K562 (cell line): ENCODE measurements around the gene WDR81. TPM values are rescaled to one million over a fixed set of nuclear protein-coding genes. Genes with fewer than 3 reads are reported as not detected.
A peak's percentile ranks its signal among the peaks of the same experiment; 100 is the strongest.

Experiments used
- ATAC-seq: fragments of 200-7000 bp; cut with Tn5 transposase; 3 replicates; pipeline ENCODE4 v1.9.1; 2020; ENCODE audit warnings: moderate library complexity
- BruUV-seq: library from RNA; stranded (reverse); fragments of 400-500 nt; replicated peaks from 2 replicates; lab custom pipeline; 2021; lab: Mats Ljungman, UMichigan
- CTCF ChIA-PET: fragments of 300-600 bp; formaldehyde crosslinking; extraction: SDS; loops from one replicate; lab custom pipeline; 2021; ENCODE audit warnings: low intra/inter-chr PET ratio; lab: Yijun Ruan, JAX
- POLR2A ChIA-PET: fragments of 300-600, 350-650 bp; sonication (Branson Sonifier 250); formaldehyde crosslinking; extraction: SDS; loops from one replicate; lab custom pipeline; 2021; ENCODE audit warnings: antibody characterized with exemption, inconsistent platforms; lab: Yijun Ruan, JAX
- DNase-seq, 4 experiments: peaks; one replicate each; pipeline versions ENCODE4 v3.0.0 to v3.0.0-alpha.2; 2011 to 2018; ENCODE audit warnings: low spot score in 3 of 4, mixed read lengths in 3 of 4; ENCODE audit errors: extremely low read depth in 1 of 4
- FAIRE-seq: peaks from 2 replicates; lab custom pipeline; 2011; peaks lifted over from hg19 to GRCh38; lab: Jason Lieb, UNC
- H2AFZ ChIP-seq: 2 replicates; pipeline ENCODE4 v1.6.0; 2011; ENCODE audit warnings: low read depth, low read length, control low read depth, inconsistent platforms
- H3K27ac ChIP-seq: fragments of 200-600 bp; 3 replicates; pipeline ENCODE4 v1.8.0; 2011; ENCODE audit warnings: low read depth, mild to moderate bottlenecking, control low read depth, inconsistent platforms, low read length, moderate library complexity, mixed read lengths; ENCODE audit errors: extremely low read depth
- H3K27me3 ChIP-seq, 2 experiments: fragments of 300-600 bp in 1 of 2; 2 replicates in 1 of 2; 3 replicates in 1 of 2; pipeline versions ENCODE4 v1.6.0 to v1.8.0; 2011; ENCODE audit warnings: inconsistent platforms in 2 of 2, low read length in 2 of 2, mild to moderate bottlenecking in 1 of 2, mixed read lengths in 1 of 2, moderate library complexity in 1 of 2; ENCODE audit not compliant: control insufficient read depth in 2 of 2, insufficient read depth in 2 of 2
- H3K36me3 ChIP-seq: fragments of 300-600 bp; 3 replicates; pipeline ENCODE4 v1.8.0; 2011; ENCODE audit warnings: mild to moderate bottlenecking, low read length, inconsistent platforms; ENCODE audit not compliant: control insufficient read depth, insufficient read depth
- H3K4me1 ChIP-seq, 2 experiments: fragments of 200-600 bp in 1 of 2; replicated peaks in 1 of 2; 2 replicates in 1 of 2; 3 replicates in 1 of 2; pipeline versions ENCODE4 v1.5.1 to v1.8.0; 2011; ENCODE audit warnings: inconsistent platforms in 2 of 2, low read length in 2 of 2, mild to moderate bottlenecking in 1 of 2, mixed read lengths in 1 of 2, moderate library complexity in 1 of 2; ENCODE audit not compliant: control insufficient read depth in 2 of 2, insufficient read depth in 2 of 2
- H3K4me2 ChIP-seq: 2 replicates; pipeline ENCODE4 v1.6.1; 2011; ENCODE audit warnings: low read length, control low read depth, inconsistent platforms, mixed read lengths; ENCODE audit not compliant: insufficient read depth
- H3K4me3 ChIP-seq: fragments of 200-600 bp; sonication (generic), shearing (Covaris generic); 2 replicates; pipeline ENCODE4 v1.5.1; 2016; ENCODE audit warnings: control low read depth, inconsistent platforms
- H3K79me2 ChIP-seq: fragments of 200-600 bp; 3 replicates; pipeline ENCODE4 v1.8.0; 2011; ENCODE audit warnings: low read length, inconsistent platforms; ENCODE audit not compliant: control insufficient read depth, insufficient read depth
- H3K9ac ChIP-seq, 2 experiments: 2 replicates each; pipeline versions ENCODE4 v1.6.0 to v1.6.1; 2011; ENCODE audit warnings: low read depth in 2 of 2, low read length in 2 of 2, control low read depth in 1 of 2, inconsistent platforms in 1 of 2, mild to moderate bottlenecking in 1 of 2, mixed read lengths in 1 of 2; ENCODE audit not compliant: insufficient read depth in 1 of 2
- H3K9me1 ChIP-seq: one replicate; pipeline ENCODE4 v1.6.0; 2011; ENCODE audit warnings: inconsistent platforms, mild to moderate bottlenecking, low read length, moderate library complexity; ENCODE audit not compliant: control insufficient read depth, insufficient read depth
- H3K9me3 ChIP-seq: replicated peaks from 2 replicates; pipeline ENCODE4 v1.5.1; 2011; ENCODE audit warnings: low read depth, low read length, inconsistent platforms; ENCODE audit not compliant: control insufficient read depth, insufficient read depth
- H4K20me1 ChIP-seq: replicated peaks from 2 replicates; pipeline ENCODE4 v1.6.1; 2011; ENCODE audit warnings: low read length, inconsistent platforms, mixed read lengths; ENCODE audit not compliant: control insufficient read depth, insufficient read depth
- HCFC1 ChIP-seq: IDR thresholded peaks from 2 replicates; pipeline ENCODE4 v1.6.1; 2012; ENCODE audit warnings: low read depth, low read length, improper control_type of control experiment
- HDAC8 ChIP-seq: fragments of 450-650 bp; IDR thresholded peaks from 2 replicates; pipeline ENCODE4 v1.6.1; 2016; ENCODE audit warnings: mild to moderate bottlenecking, missing genetic modification characterization, moderate library complexity, missing compliant biosample characterization
- NFIC ChIP-seq: fragments of 450-650 bp; IDR thresholded peaks from 2 replicates; pipeline ENCODE4 v1.6.1; 2017; ENCODE audit warnings: mild to moderate bottlenecking, inconsistent platforms
- WGBS: fragments of 100-300 bp; shearing (Covaris generic); methylation state at CpG from one replicate; pipeline ENCODE4 v1.1.6; 2016; ENCODE audit warnings: low coverage, mixed read lengths; ENCODE audit not compliant: insufficient coverage; ENCODE audit errors: missing lambda C conversion rate; 5-methylcytosine and 5-hydroxymethylcytosine counted together
- in situ Hi-C: fragments of 300-500 bp; cut with MboI; formaldehyde crosslinking; loops from 4 replicates; pipeline ENCODE4 v1.15.0; 2018; ENCODE audit warnings: inconsistent platforms, mixed read lengths
- intact Hi-C: fragments of 100-400 bp; cut with micrococcal nuclease; formaldehyde crosslinking; loops from 2 replicates; pipeline ENCODE4 v1.14.2; 2022
- polyA plus RNA-seq, 8 experiments: library from polyadenylated mRNA; depleted of rRNA in 4 of 8; stranded (reverse) in 5 of 8; unstranded in 3 of 8; fragments of >200 nt; fragmentation: Nextera tagmentation in 2 of 8; fragmentation: Illumina TruSeq in 1 of 8; extraction: Ambion mirVana in 2 of 8; extraction: Trizol in 1 of 8; gene quantifications; 2 replicates each; pipeline versions ENCODE4 v1.2.1 to v1.2.3, GENCODE V29; 2011 to 2014; ENCODE audit warnings: inconsistent platforms in 1 of 8, missing spikeins in 1 of 8
- total RNA-seq, 7 experiments: library from RNA; depleted of rRNA in 6 of 7; stranded (reverse); fragments of >200 nt in 6 of 7; fragmentation: Illumina TruSeq in 2 of 7; extraction: Trizol in 2 of 7; gene quantifications; 2 replicates each; pipeline versions ENCODE4 v1.2.1 to v1.2.3, GENCODE V29; 2011 to 2021; ENCODE audit warnings: low replicate concordance in 1 of 7

WDR81 gene
- total and polyA plus RNA-seq, 9 of the 15 experiments (the other 6 are each of a cell fraction or from before 2014, with no cell fraction given), result 0.01 to 17.1 (median 3.3) TPM

- POLR2A ChIA-PET, result interaction anchor here (1.2 to 3.4 kb wide), 3 partner anchors 9 to 13 kb away, joined by 3 to 21 read pairs (median 4); partner anchors contain the start of gene SERPINF1
- no peak overlapping the region for H3K9ac ChIP-seq
- no peaks in the 10 kb centered on the region; the same call in 1 of the 2 replicates for H4K20me1 ChIP-seq
- FAIRE-seq (no peak), DNase-seq (no peak), ATAC-seq (no peak)
- in situ Hi-C loops (no loop called here), intact Hi-C loops (no loop called here)
- peaks cover 51% of the 10 kb centered on the region for H3K36me3 ChIP-seq
- no peak for TF ChIP-seq HCFC1
- H3K9me1 ChIP-seq, result no peaks in the 10 kb centered on the region
- H2AFZ ChIP-seq, result no peak overlapping the region
- H3K4me2 ChIP-seq, result no peak overlapping the region
- H3K27ac ChIP-seq, result no peak overlapping the region
- H3K9me3 ChIP-seq, result no peaks in the 10 kb centered on the region
- CTCF ChIA-PET, result interaction anchor here (0.6 kb wide), 1 partner anchor 13 kb away, joined by 3 read pairs; no protein-coding TSS in a partner anchor
- H3K4me1 ChIP-seq, result peaks cover 4 to 12% of the 10 kb centered on the region in 2 experiments; a peak in 3 of 5 replicates
- BruUV-seq, result no TSS peak
- 88% methylated on average over 15 of the region's 21 CpGs for whole genome bisulfite sequencing
- no peak overlapping the region for H3K4me3 ChIP-seq
- H3K27me3 ChIP-seq, result no peaks in the 10 kb centered on the region
- no peaks in the 10 kb centered on the region for H3K79me2 ChIP-seq
Observed at GRCh38 chr17:1774390-1775176, 50.1 kb downstream of the WDR81 start.

DNA sequence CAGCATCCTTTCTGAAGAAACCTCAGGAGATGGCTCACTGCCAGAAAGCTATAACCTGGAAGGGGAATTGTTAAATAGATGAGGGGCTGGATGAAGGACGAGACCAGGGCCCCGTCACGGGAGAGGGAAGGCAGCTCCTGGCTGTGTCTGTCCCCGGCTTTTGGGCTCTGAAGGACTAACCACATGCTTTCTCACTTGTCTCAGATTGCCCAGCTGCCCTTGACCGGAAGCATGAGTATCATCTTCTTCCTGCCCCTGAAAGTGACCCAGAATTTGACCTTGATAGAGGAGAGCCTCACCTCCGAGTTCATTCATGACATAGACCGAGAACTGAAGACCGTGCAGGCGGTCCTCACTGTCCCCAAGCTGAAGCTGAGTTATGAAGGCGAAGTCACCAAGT lies 51.8 kb downstream of the WDR81 start:
- no peaks in the 10 kb centered on the region for H3K9me3 ChIP-seq
- in situ Hi-C loops, result no loop called here
- FAIRE-seq (no peak), ATAC-seq (no peak), DNase-seq (no peak)
- no peaks in the 10 kb centered on the region for H3K79me2 ChIP-seq
- no TSS peak for BruUV-seq
- H3K4me2 ChIP-seq, result no peak overlapping the region
- POLR2A ChIA-PET, result interaction anchor here (0.5 to 2.6 kb wide), 3 partner anchors 11 to 1113 kb away, joined by 3 to 8 read pairs (median 3); partner anchors contain the start of gene SERPINF1
- H4K20me1 ChIP-seq, result no peaks in the 10 kb centered on the region; the same call in 1 of the 2 replicates
- no peak overlapping the region for H2AFZ ChIP-seq
- H3K36me3 ChIP-seq, result peaks cover 54% of the 10 kb centered on the region
- 84% methylated on average over 4 of the region's 10 CpGs for whole genome bisulfite sequencing
- intact Hi-C loops, result no loop called here
- CTCF ChIA-PET, result no interaction called here
- no peak overlapping the region for H3K9ac ChIP-seq
- no peak overlapping the region for H3K4me3 ChIP-seq
- no peak overlapping the region for H3K27ac ChIP-seq
- H3K9me1 ChIP-seq, result no peaks in the 10 kb centered on the region
- H3K27me3 ChIP-seq, result no peaks in the 10 kb centered on the region
- TF ChIP-seq NFIC (0 out of 2 replicates have a peak, but pooled peaks have one; percentile 34), HDAC8 (no peak)
- H3K4me1 ChIP-seq, result peaks cover 4 to 6% of the 10 kb centered on the region in 2 experiments; a peak in 2 of 5 replicates
